ENCODE measurements around the gene XRCC4. TPM values are rescaled to one million over a fixed set of nuclear protein-coding genes. Genes with fewer than 3 reads are reported as not detected.

The XRCC4 gene
- polyA plus RNA-seq, 1 donor from 2014 or later = 8.4 TPM

GRCh38 chr5:83281176-83281575 is 203.8 kb downstream of the XRCC4 start:
- Mint-ChIP-seq H3K27me3 (no peaks in the 10 kb centered on the region), H3K4me1 (no peaks in the 10 kb centered on the region), H3K4me3 (no peak overlapping the region), H3K36me3 (no peaks in the 10 kb centered on the region), H3K9me3 (peaks cover 0 to 3% (median 0%) of the 10 kb centered on the region in 3 donors), H3K27ac (no peak overlapping the region)

- no peak overlapping the region for H3K27ac Mint-ChIP-seq
- no peaks in the 10 kb centered on the region for H3K36me3 Mint-ChIP-seq
- no peaks in the 10 kb centered on the region for H3K4me1 Mint-ChIP-seq
- no peaks in the 10 kb centered on the region for H3K27me3 Mint-ChIP-seq
- H3K9me3 Mint-ChIP-seq = peaks cover 0 to 4% (median 0%) of the 10 kb centered on the region in 3 donors
- H3K4me3 Mint-ChIP-seq = no peak overlapping the region
These were observed 204.3 kb downstream of the XRCC4 start for GRCh38 chr5:83281658-83282057.

GRCh38 chr5:83283761-83284160 is 206.4 kb downstream of the XRCC4 start:
- H3K27ac Mint-ChIP-seq = no peak overlapping the region
- peaks cover 0 to 4% (median 0%) of the 10 kb centered on the region in 3 donors for H3K9me3 Mint-ChIP-seq
- H3K36me3 Mint-ChIP-seq = peaks cover 3% of the 10 kb centered on the region
- no peak overlapping the region for H3K4me3 Mint-ChIP-seq
- no peaks in the 10 kb centered on the region for H3K27me3 Mint-ChIP-seq
- no peaks in the 10 kb centered on the region for H3K4me1 Mint-ChIP-seq

GRCh38 chr5:83285661-83286398 is 208.5 kb downstream of the XRCC4 start:
- H3K36me3 Mint-ChIP-seq = peaks cover 5% of the 10 kb centered on the region
- H3K9me3 Mint-ChIP-seq = peaks cover 0 to 4% (median 1%) of the 10 kb centered on the region in 3 donors
- H3K27me3 Mint-ChIP-seq = no peaks in the 10 kb centered on the region
- no peak overlapping the region for H3K27ac Mint-ChIP-seq
- H3K4me1 Mint-ChIP-seq = no peaks in the 10 kb centered on the region
- H3K4me3 Mint-ChIP-seq = no peak overlapping the region

GRCh38 chr5:83294246-83294645 is 216.9 kb downstream of the XRCC4 start:
- H3K27ac Mint-ChIP-seq = no peak overlapping the region
- peaks cover 0 to 2% (median 0%) of the 10 kb centered on the region in 3 donors for H3K9me3 Mint-ChIP-seq
- H3K36me3 Mint-ChIP-seq = peaks cover 5% of the 10 kb centered on the region
- H3K4me3 Mint-ChIP-seq = no peak overlapping the region
- H3K27me3 Mint-ChIP-seq = no peaks in the 10 kb centered on the region
- H3K4me1 Mint-ChIP-seq = no peaks in the 10 kb centered on the region

GRCh38 chr5:83299353-83299752 is 222.0 kb downstream of the XRCC4 start:
- Mint-ChIP-seq H3K4me1 (no peaks in the 10 kb centered on the region), H3K27ac (no peak overlapping the region)

GRCh38 chr5:83306572-83307241 is 229.4 kb downstream of the XRCC4 start:
- H3K36me3 Mint-ChIP-seq = peaks cover 4% of the 10 kb centered on the region
- H3K27ac Mint-ChIP-seq = no peak overlapping the region
- H3K27me3 Mint-ChIP-seq = no peaks in the 10 kb centered on the region
- H3K4me1 Mint-ChIP-seq = peaks cover 0 to 3% (median 0%) of the 10 kb centered on the region in 3 donors
- H3K4me3 Mint-ChIP-seq = no peak overlapping the region
- H3K9me3 Mint-ChIP-seq = peaks cover 0 to 3% (median 2%) of the 10 kb centered on the region in 3 donors

More at GRCh38 chr5:83299353-83299752, 222.0 kb downstream of the XRCC4 start:
- Mint-ChIP-seq H3K36me3 (peaks cover 9% of the 10 kb centered on the region), H3K4me3 (no peak overlapping the region), H3K9me3 (peaks cover 4 to 11% (median 7%) of the 10 kb centered on the region in 3 donors), H3K27me3 (no peaks in the 10 kb centered on the region)

- no peaks in the 10 kb centered on the region for H3K27me3 Mint-ChIP-seq
- H3K4me3 Mint-ChIP-seq = no peak overlapping the region
- H3K4me1 Mint-ChIP-seq = no peaks in the 10 kb centered on the region
- peaks cover 2 to 13% (median 3%) of the 10 kb centered on the region in 3 donors for H3K9me3 Mint-ChIP-seq
- no peak overlapping the region for H3K27ac Mint-ChIP-seq
- H3K36me3 Mint-ChIP-seq = peaks cover 1% of the 10 kb centered on the region
These were observed 235.3 kb downstream of the XRCC4 start for GRCh38 chr5:83312663-83313062.

- no peak overlapping the region for H3K4me3 Mint-ChIP-seq
- no peak overlapping the region for H3K27ac Mint-ChIP-seq
- H3K36me3 Mint-ChIP-seq = peaks cover 1% of the 10 kb centered on the region
- H3K9me3 Mint-ChIP-seq = peaks cover 2 to 13% (median 3%) of the 10 kb centered on the region in 3 donors
- H3K4me1 Mint-ChIP-seq = no peaks in the 10 kb centered on the region
- H3K27me3 Mint-ChIP-seq = no peaks in the 10 kb centered on the region
These were observed 236.1 kb downstream of the XRCC4 start for GRCh38 chr5:83313436-83313835.

GRCh38 chr5:83321483-83322055 is 244.2 kb downstream of the XRCC4 start:
- Mint-ChIP-seq H3K4me3 (no peak overlapping the region), H3K36me3 (peaks cover 4% of the 10 kb centered on the region), H3K27ac (no peak overlapping the region), H3K9me3 (peaks cover 0 to 2% (median 0%) of the 10 kb centered on the region in 3 donors), H3K4me1 (no peaks in the 10 kb centered on the region), H3K27me3 (no peaks in the 10 kb centered on the region)

- Mint-ChIP-seq H3K9me3 (peaks cover 0 to 2% (median 0%) of the 10 kb centered on the region in 3 donors), H3K27ac (no peak overlapping the region), H3K4me3 (no peak overlapping the region), H3K27me3 (no peaks in the 10 kb centered on the region), H3K4me1 (no peaks in the 10 kb centered on the region), H3K36me3 (peaks cover 4% of the 10 kb centered on the region)
These were observed 245.1 kb downstream of the XRCC4 start for GRCh38 chr5:83322273-83322924.

- peaks cover 4% of the 10 kb centered on the region for H3K36me3 Mint-ChIP-seq
- H3K27ac Mint-ChIP-seq = no peak overlapping the region
- H3K9me3 Mint-ChIP-seq = peaks cover 0 to 2% (median 0%) of the 10 kb centered on the region in 3 donors
- H3K27me3 Mint-ChIP-seq = no peaks in the 10 kb centered on the region
- H3K4me1 Mint-ChIP-seq = no peaks in the 10 kb centered on the region
- no peak overlapping the region for H3K4me3 Mint-ChIP-seq
These were observed 246.3 kb downstream of the XRCC4 start for GRCh38 chr5:83323557-83324180.

GRCh38 chr5:83331842-83332241 is 254.5 kb downstream of the XRCC4 start:
- Mint-ChIP-seq H3K36me3 (peaks cover 2% of the 10 kb centered on the region), H3K27ac (no peak overlapping the region), H3K27me3 (no peaks in the 10 kb centered on the region), H3K9me3 (no peaks in the 10 kb centered on the region), H3K4me3 (no peak overlapping the region), H3K4me1 (no peaks in the 10 kb centered on the region)

GRCh38 chr5:83337453-83338035 is 260.2 kb downstream of the XRCC4 start:
- Mint-ChIP-seq H3K27me3 (no peaks in the 10 kb centered on the region), H3K9me3 (no peaks in the 10 kb centered on the region), H3K36me3 (peaks cover 3% of the 10 kb centered on the region), H3K4me3 (no peak overlapping the region), H3K27ac (no peak overlapping the region), H3K4me1 (peaks cover 11 to 14% (median 12%) of the 10 kb centered on the region in 3 donors)

All from IgD-negative memory B cell (primary cell).